Thyroid gland (tissue), 4 donors: ENCODE measurements around the gene TSLP.

Experiments used
- CTCF ChIP-seq, 6 experiments: fragments of 200-600 bp in 3 of 6; fragments of 450-650 bp in 3 of 6; sonication (generic) in 3 of 6; IDR thresholded peaks; one replicate each; pipeline ENCODE4 v1.5.1; 2016 to 2019; ENCODE audit warnings: antibody characterized with exemption in 6 of 6, mild to moderate bottlenecking in 2 of 6, inconsistent platforms in 1 of 6, moderate library complexity in 1 of 6
- POLR2A ChIP-seq, 2 donors: fragments of 450-650 bp; IDR thresholded peaks; one replicate each; pipeline ENCODE4 v1.6.1; 2017; ENCODE audit warnings: antibody characterized with exemption in 2 of 2, mild to moderate bottlenecking in 2 of 2, moderate library complexity in 1 of 2

GRCh38 chr5:111115229-111115628, 43.7 kb downstream of the TSLP start:
- TF ChIP-seq CTCF (IDR thresholded peaks at IDR 0.05): no peak
- TF ChIP-seq POLR2A (IDR thresholded peaks at IDR 0.05): no peak
